ENCODE results near the gene DDI2. TPM values are rescaled to one million over a fixed set of nuclear protein-coding genes. Genes with fewer than 3 reads are reported as not detected.

DDI2 gene
- total and polyA plus RNA-seq, 4 donors, result 7.2 to 94.3 (median 24.2) TPM

GRCh38 chr1:15620155-15620545 lies 2.9 kb downstream of the DDI2 start:
- ATAC-seq (ENCODE audit: insufficient read depth, low FRiP score) (no peak), DNase-seq (no peak)
- Histone ChIP-seq H3K4me1 (ENCODE audit: control insufficient read depth in 5 of 5, insufficient read depth in 5 of 5, low read length in 5 of 5) (peaks cover 3 to 54% (median 30%) of the 10 kb centered on the region in 5 donors), H3K9ac (ENCODE audit: insufficient read depth in 1 of 2, low read length in 2 of 2) (no peak overlapping the region), H3K27me3 (ENCODE audit: control insufficient read depth in 3 of 3, insufficient read depth in 3 of 3, low read length in 2 of 3) (no peaks in the 10 kb centered on the region), H3K4me3 (no peak overlapping the region), H3K36me3 (ENCODE audit: control insufficient read depth in 4 of 4, insufficient read depth in 4 of 4, low read length in 4 of 4) (peaks cover 2 to 3% (median 2%) of the 10 kb centered on the region in 4 donors), H3K27ac (ENCODE audit: low read depth in 1 of 2, low read length in 1 of 2) (peak overlapping the region in 1 of 2 donors; percentile 29), H3K9me3 (ENCODE audit: control insufficient read depth in 4 of 4, insufficient read depth in 3 of 4, low read length in 3 of 4) (no peaks in the 10 kb centered on the region)
- TF ChIP-seq, protein P1, sequence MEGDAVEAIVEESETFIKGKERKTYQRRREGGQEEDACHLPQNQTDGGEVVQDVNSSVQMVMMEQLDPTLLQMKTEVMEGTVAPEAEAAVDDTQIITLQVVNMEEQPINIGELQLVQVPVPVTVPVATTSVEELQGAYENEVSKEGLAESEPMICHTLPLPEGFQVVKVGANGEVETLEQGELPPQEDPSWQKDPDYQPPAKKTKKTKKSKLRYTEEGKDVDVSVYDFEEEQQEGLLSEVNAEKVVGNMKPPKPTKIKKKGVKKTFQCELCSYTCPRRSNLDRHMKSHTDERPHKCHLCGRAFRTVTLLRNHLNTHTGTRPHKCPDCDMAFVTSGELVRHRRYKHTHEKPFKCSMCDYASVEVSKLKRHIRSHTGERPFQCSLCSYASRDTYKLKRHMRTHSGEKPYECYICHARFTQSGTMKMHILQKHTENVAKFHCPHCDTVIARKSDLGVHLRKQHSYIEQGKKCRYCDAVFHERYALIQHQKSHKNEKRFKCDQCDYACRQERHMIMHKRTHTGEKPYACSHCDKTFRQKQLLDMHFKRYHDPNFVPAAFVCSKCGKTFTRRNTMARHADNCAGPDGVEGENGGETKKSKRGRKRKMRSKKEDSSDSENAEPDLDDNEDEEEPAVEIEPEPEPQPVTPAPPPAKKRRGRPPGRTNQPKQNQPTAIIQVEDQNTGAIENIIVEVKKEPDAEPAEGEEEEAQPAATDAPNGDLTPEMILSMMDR (IDR thresholded peaks at IDR 0.05; ENCODE audit: control extremely low read depth, extremely low read depth), result no peak
- WGBS, 2 donors, result 33 to 72% methylated on average over 1 of the region's 1 CpG

GRCh38 chr1:15620902-15621682 lies 3.8 kb downstream of the DDI2 start:
- H3K27ac ChIP-seq (ENCODE audit: low read depth in 1 of 2, low read length in 1 of 2), result no peak overlapping the region

DNA sequence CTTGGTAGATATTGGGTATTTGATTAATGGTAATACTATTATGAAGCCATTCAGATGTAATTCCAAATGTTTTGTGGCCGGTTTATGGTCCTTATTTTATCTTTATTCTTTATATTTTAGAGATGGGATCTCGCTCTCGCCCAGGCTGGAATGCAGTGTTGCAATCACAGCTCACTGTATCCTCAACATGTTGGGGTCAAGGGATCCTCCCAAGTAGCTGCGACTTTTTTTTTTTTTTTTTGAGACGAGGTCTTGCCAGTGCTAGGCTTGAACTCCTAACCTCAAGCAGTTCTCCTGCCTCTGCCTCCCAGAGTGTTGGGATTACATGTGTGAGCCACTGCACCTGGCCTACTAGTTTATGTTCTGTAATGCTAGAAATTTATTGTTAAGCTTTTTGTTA lies 4.7 kb downstream of the DDI2 start:
- Histone ChIP-seq H3K9ac (ENCODE audit: insufficient read depth in 1 of 2, low read length in 2 of 2) (no peak overlapping the region), H3K36me3 (ENCODE audit: control insufficient read depth in 4 of 4, insufficient read depth in 4 of 4, low read length in 4 of 4) (peaks cover 2 to 8% (median 5%) of the 10 kb centered on the region in 4 donors), H3K27me3 (ENCODE audit: control insufficient read depth in 3 of 3, insufficient read depth in 3 of 3, low read length in 2 of 3) (no peaks in the 10 kb centered on the region), H3K4me3 (no peak overlapping the region), H3K9me3 (ENCODE audit: control insufficient read depth in 4 of 4, insufficient read depth in 3 of 4, low read length in 3 of 4) (no peaks in the 10 kb centered on the region), H3K27ac (ENCODE audit: low read depth in 1 of 2, low read length in 1 of 2) (no peak overlapping the region), H3K4me1 (ENCODE audit: control insufficient read depth in 5 of 5, insufficient read depth in 5 of 5, low read length in 5 of 5) (peaks cover 7 to 58% (median 30%) of the 10 kb centered on the region in 5 donors)
- DNase-seq, result peak; percentile 42 to 57 (median 56)
- TF ChIP-seq, protein P1 (IDR thresholded peaks at IDR 0.05; ENCODE audit: control extremely low read depth, extremely low read depth), result no peak
- no peak for ATAC-seq (ENCODE audit: insufficient read depth, low FRiP score)
- WGBS, 2 donors, result 60 to 79% methylated on average over 5 of the region's 5 CpGs

More at GRCh38 chr1:15620902-15621682, 3.8 kb downstream of the DDI2 start:
- ATAC-seq (ENCODE audit: insufficient read depth, low FRiP score) (no peak), DNase-seq (no peak)
- H3K27me3 ChIP-seq (ENCODE audit: control insufficient read depth in 3 of 3, insufficient read depth in 3 of 3, low read length in 2 of 3), result no peaks in the 10 kb centered on the region
- H3K4me3 ChIP-seq, result no peak overlapping the region
- H3K9ac ChIP-seq (ENCODE audit: insufficient read depth in 1 of 2, low read length in 2 of 2), result no peak overlapping the region
- WGBS, 2 donors, result 93 to 94% methylated on average over 7 of the region's 7 CpGs
- no peaks in the 10 kb centered on the region for H3K9me3 ChIP-seq (ENCODE audit: control insufficient read depth in 4 of 4, insufficient read depth in 3 of 4, low read length in 3 of 4)
- H3K36me3 ChIP-seq (ENCODE audit: control insufficient read depth in 4 of 4, insufficient read depth in 4 of 4, low read length in 4 of 4), result peaks cover 2 to 3% (median 2%) of the 10 kb centered on the region in 4 donors
- H3K4me1 ChIP-seq (ENCODE audit: control insufficient read depth in 5 of 5, insufficient read depth in 5 of 5, low read length in 5 of 5), result peaks cover 3 to 57% (median 30%) of the 10 kb centered on the region in 5 donors
- TF ChIP-seq, protein P1 (IDR thresholded peaks at IDR 0.05; ENCODE audit: control extremely low read depth, extremely low read depth), result no peak
